SU-DHL-6 (cell line): ENCODE measurements around the gene ANKRD34A.
A peak's percentile ranks its signal among the peaks of the same experiment; 100 is the strongest.
"Not testable (repeated sequence)": the region's sequence is repeated elsewhere in the genome, so short reads cannot be mapped to it uniquely, and the experiment has no call there.

ENCODE experiments used
- H2AFZ ChIP-seq: fragments of 200-600 bp; sonication (generic); 2 replicates; pipeline ENCODE4 v1.6.1; 2014; ENCODE audit warnings: low read depth, mild to moderate bottlenecking, moderate library complexity, mixed read lengths, antibody characterized with exemption, low read length; ENCODE audit not compliant: severe bottlenecking
- H3F3A ChIP-seq: fragments of 200-600 bp; shearing (Covaris generic); 2 replicates; pipeline ENCODE4 v1.6.0; 2016; ENCODE audit warnings: antibody characterized with exemption, mild to moderate bottlenecking; ENCODE audit not compliant: insufficient read depth
- H3K27ac ChIP-seq: fragments of 200-600 bp; sonication (generic); 2 replicates; pipeline ENCODE4 v1.5.1; 2016; ENCODE audit warnings: low read depth, mild to moderate bottlenecking, low read length, moderate library complexity, mixed read lengths
- H3K27me3 ChIP-seq: fragments of 200-600 bp; sonication (generic), shearing (Covaris generic); 2 replicates; pipeline ENCODE4 v1.6.0; 2014; ENCODE audit warnings: mild to moderate bottlenecking, low read length
- H3K36me3 ChIP-seq: fragments of 200-600 bp; sonication (generic); 2 replicates; pipeline ENCODE4 v1.6.1; 2014; ENCODE audit warnings: mild to moderate bottlenecking, low read length, mixed read lengths
- H3K4me2 ChIP-seq: fragments of 300-600, 200-600 bp; shearing (Covaris generic), sonication (generic); 2 replicates; pipeline ENCODE4 v1.6.0; 2014; ENCODE audit warnings: low read length, low read depth, mild to moderate bottlenecking; ENCODE audit not compliant: poor library complexity, severe bottlenecking
- H3K4me3 ChIP-seq: fragments of 200-600 bp; sonication (generic); 2 replicates; pipeline ENCODE4 v1.5.1; 2014; ENCODE audit warnings: antibody characterized with exemption, low read length, mild to moderate bottlenecking, mixed read lengths; ENCODE audit not compliant: insufficient read depth, poor library complexity, severe bottlenecking
- H3K79me2 ChIP-seq: fragments of 200-600 bp; sonication (generic); 2 replicates; pipeline ENCODE4 v1.6.1; 2014; ENCODE audit warnings: mild to moderate bottlenecking, low read length, moderate library complexity; ENCODE audit not compliant: insufficient read depth
- H3K9ac ChIP-seq: fragments of 200-600 bp; sonication (generic); 2 replicates; pipeline ENCODE4 v1.7.0; 2014; ENCODE audit warnings: mild to moderate bottlenecking, low read length
- H3K9me2 ChIP-seq: fragments of 200-600 bp; sonication (generic); replicated peaks from 2 replicates; pipeline ENCODE4 v1.6.1; 2014; ENCODE audit warnings: low read length; ENCODE audit not compliant: insufficient read depth
- H3K9me3 ChIP-seq: fragments of 200-600 bp; sonication (generic); 2 replicates; pipeline ENCODE4 v1.6.1; 2014; ENCODE audit warnings: low read length, mixed read lengths; ENCODE audit not compliant: insufficient read depth
- H4K20me1 ChIP-seq: fragments of 200-600 bp; sonication (generic); 2 replicates; pipeline ENCODE4 v1.6.1; 2014; ENCODE audit warnings: low read depth, mild to moderate bottlenecking, antibody characterized with exemption, low read length, moderate library complexity, mixed read lengths
- EZH2phosphoT487 ChIP-seq: fragments of 200-600 bp; sonication (generic), shearing (Covaris generic); conservative IDR thresholded peaks from 2 replicates; pipeline ENCODE4 v1.6.1; 2018; ENCODE audit warnings: mild to moderate bottlenecking, antibody characterized with exemption, low read length, moderate library complexity, mixed read lengths
- TF ChIP-seq, protein P1 (sequence below): fragments of 200-600 bp; sonication (generic); IDR thresholded peaks from one replicate; pipeline ENCODE4 v1.5.1; 2017; ENCODE audit warnings: antibody characterized with exemption, mild to moderate bottlenecking, low read length, moderate library complexity; ENCODE audit not compliant: insufficient read depth, poor library complexity, severe bottlenecking

Gene ANKRD34A

GRCh38 chr1:145937436-145937835 is 26.9 kb downstream of the ANKRD34A start:
- no peak overlapping the region for H2AFZ ChIP-seq
- H3K9ac ChIP-seq, result no peak overlapping the region
- no peak overlapping the region for H3K4me3 ChIP-seq
- H3K36me3 ChIP-seq, result no peaks in the 10 kb centered on the region
- H3K27ac ChIP-seq, result no peak overlapping the region
- TF ChIP-seq, protein P1, sequence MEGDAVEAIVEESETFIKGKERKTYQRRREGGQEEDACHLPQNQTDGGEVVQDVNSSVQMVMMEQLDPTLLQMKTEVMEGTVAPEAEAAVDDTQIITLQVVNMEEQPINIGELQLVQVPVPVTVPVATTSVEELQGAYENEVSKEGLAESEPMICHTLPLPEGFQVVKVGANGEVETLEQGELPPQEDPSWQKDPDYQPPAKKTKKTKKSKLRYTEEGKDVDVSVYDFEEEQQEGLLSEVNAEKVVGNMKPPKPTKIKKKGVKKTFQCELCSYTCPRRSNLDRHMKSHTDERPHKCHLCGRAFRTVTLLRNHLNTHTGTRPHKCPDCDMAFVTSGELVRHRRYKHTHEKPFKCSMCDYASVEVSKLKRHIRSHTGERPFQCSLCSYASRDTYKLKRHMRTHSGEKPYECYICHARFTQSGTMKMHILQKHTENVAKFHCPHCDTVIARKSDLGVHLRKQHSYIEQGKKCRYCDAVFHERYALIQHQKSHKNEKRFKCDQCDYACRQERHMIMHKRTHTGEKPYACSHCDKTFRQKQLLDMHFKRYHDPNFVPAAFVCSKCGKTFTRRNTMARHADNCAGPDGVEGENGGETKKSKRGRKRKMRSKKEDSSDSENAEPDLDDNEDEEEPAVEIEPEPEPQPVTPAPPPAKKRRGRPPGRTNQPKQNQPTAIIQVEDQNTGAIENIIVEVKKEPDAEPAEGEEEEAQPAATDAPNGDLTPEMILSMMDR, result no peak
- no peak for TF ChIP-seq EZH2phosphoT487
- H3K4me2 ChIP-seq, result no peak overlapping the region
- no peaks in the 10 kb centered on the region for H3K27me3 ChIP-seq
- H3F3A ChIP-seq, result peaks cover 8% of the 10 kb centered on the region
- H3K9me2 ChIP-seq, result no peaks in the 10 kb centered on the region
- H4K20me1 ChIP-seq, result no peaks in the 10 kb centered on the region
- H3K9me3 ChIP-seq, result no peaks in the 10 kb centered on the region
- no peaks in the 10 kb centered on the region for H3K79me2 ChIP-seq

GRCh38 chr1:145936247-145936646 is 28.1 kb downstream of the ANKRD34A start:
- Histone ChIP-seq H3K9me3 (no peaks in the 10 kb centered on the region), H3K27me3 (no peaks in the 10 kb centered on the region), H3K79me2 (no peaks in the 10 kb centered on the region), H3F3A (peaks cover 8% of the 10 kb centered on the region), H3K9me2 (no peaks in the 10 kb centered on the region), H3K36me3 (no peaks in the 10 kb centered on the region), H3K4me2 (no peak overlapping the region), H3K27ac (no peak overlapping the region), H4K20me1 (no peaks in the 10 kb centered on the region), H3K9ac (no peak overlapping the region), H2AFZ (no peak overlapping the region), H3K4me3 (no peak overlapping the region)
- TF ChIP-seq EZH2phosphoT487, result no peak
- TF ChIP-seq, protein P1, result no peak

GRCh38 chr1:145935708-145936107 is 28.7 kb downstream of the ANKRD34A start:
- H3K79me2 ChIP-seq, result no peaks in the 10 kb centered on the region
- H3K9me3 ChIP-seq, result no peaks in the 10 kb centered on the region
- no peaks in the 10 kb centered on the region for H3K36me3 ChIP-seq
- H3K4me3 ChIP-seq, result no peak overlapping the region
- H3K27ac ChIP-seq, result no peak overlapping the region
- H3K9ac ChIP-seq, result no peak overlapping the region
- H2AFZ ChIP-seq, result no peak overlapping the region
- H3K4me2 ChIP-seq, result no peak overlapping the region
- TF ChIP-seq, protein P1, result no peak
- TF ChIP-seq EZH2phosphoT487, result no peak
- H3F3A ChIP-seq, result peaks cover 9% of the 10 kb centered on the region
- no peaks in the 10 kb centered on the region for H3K9me2 ChIP-seq
- H4K20me1 ChIP-seq, result no peaks in the 10 kb centered on the region
- H3K27me3 ChIP-seq, result no peaks in the 10 kb centered on the region

DNA sequence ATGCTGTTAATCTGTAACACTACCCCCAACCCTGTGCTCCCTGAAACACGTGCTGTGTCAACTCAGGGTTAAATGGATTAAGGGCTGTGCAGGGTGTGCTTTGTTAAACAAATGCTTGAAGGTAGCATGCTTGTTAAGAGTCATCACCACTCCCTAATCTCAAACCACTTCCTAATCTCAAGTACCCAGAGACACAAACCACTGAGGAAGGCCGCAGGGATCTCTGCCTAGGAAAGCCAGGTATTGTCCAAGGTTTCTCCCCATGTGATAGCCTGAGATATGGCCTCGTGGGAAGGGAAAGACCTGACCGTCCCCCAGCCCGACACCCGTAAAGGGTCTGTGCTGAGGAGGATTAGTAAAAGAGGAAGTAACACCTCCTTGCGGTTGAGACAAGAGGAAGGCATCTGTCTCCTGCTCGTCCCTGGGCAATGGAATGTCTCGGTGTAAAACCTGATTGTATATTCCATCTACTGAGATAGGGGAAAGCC is 31.8 kb downstream of the ANKRD34A start:
- not testable (repeated sequence) for H3K36me3 ChIP-seq, H2AFZ ChIP-seq, H3K9me3 ChIP-seq, H4K20me1 ChIP-seq, H3K27me3 ChIP-seq, H3K9me2 ChIP-seq, H3K4me3 ChIP-seq, H3K79me2 ChIP-seq
- H3K4me2 ChIP-seq, result peak overlapping the region; percentile 51
- H3F3A ChIP-seq, result peaks cover 40% of the 10 kb centered on the region
- peak overlapping the region; percentile 35; the same call in 1 of the 2 replicates for H3K9ac ChIP-seq
- H3K27ac ChIP-seq, result peak overlapping the region; percentile 60
